Adrenal gland (tissue), 5 donors: ENCODE data around the gene CCNY.

Experiments
- CTCF ChIP-seq, 6 experiments: fragments of 450-650 bp in 4 of 6; fragments of 200-600 bp in 2 of 6; sonication (generic) in 1 of 6; IDR thresholded peaks; 1 replicate in 5 of 6; 2 replicates in 1 of 6; pipeline versions ENCODE4 v1.5.1 to v1.8.0; 2016 to 2021; ENCODE audit warnings: antibody characterized with exemption in 6 of 6, mild to moderate bottlenecking in 2 of 6, moderate library complexity in 1 of 6
- POLR2A ChIP-seq, 2 donors: fragments of 450-650 bp; IDR thresholded peaks; one replicate each; pipeline ENCODE4 v1.6.1; 2017; ENCODE audit warnings: antibody characterized with exemption in 2 of 2, mild to moderate bottlenecking in 2 of 2, moderate library complexity in 1 of 2
- donor health status: DM: no; HTN: no; CAD: no.

- TF ChIP-seq CTCF (IDR thresholded peaks at IDR 0.05) (no peak), POLR2A (IDR thresholded peaks at IDR 0.05) (no peak)
Measured at GRCh38 chr10:35442592-35442991, 106.3 kb downstream of the CCNY start.
